Calu3 (cell line): ENCODE data around the gene RPL22. TPM values are rescaled to one million over a fixed set of nuclear protein-coding genes. Genes with fewer than 3 reads are reported as not detected.

ENCODE experiments used
- BruUV-seq: library from RNA; stranded (reverse); fragments of 400-500 nt; replicated peaks from 2 replicates; lab custom pipeline; 2021; lab: Mats Ljungman, UMichigan
- CTCF ChIA-PET: fragments of 300-600 bp; sonication (Branson Sonifier 250); formaldehyde crosslinking; loops from one replicate; lab custom pipeline; 2022; ENCODE audit warnings: antibody characterized with exemption; lab: Charles Lee
- DNase-seq: peaks from one replicate; pipeline ENCODE4 v3.0.0; 2022
- H3K27ac Mint-ChIP-seq: one replicate; pipeline ENCODE4 v1.8.0; 2022; ENCODE audit warnings: mixed read lengths; ENCODE audit not compliant: unreplicated experiment
- H3K27me3 Mint-ChIP-seq: one replicate; pipeline ENCODE4 v1.8.0; 2022; ENCODE audit warnings: mixed read lengths; ENCODE audit not compliant: unreplicated experiment
- H3K36me3 Mint-ChIP-seq: one replicate; pipeline ENCODE4 v1.8.0; 2022; ENCODE audit warnings: mild to moderate bottlenecking, moderate library complexity, mixed read lengths; ENCODE audit not compliant: insufficient read depth, unreplicated experiment
- H3K4me1 Mint-ChIP-seq: one replicate; pipeline ENCODE4 v1.8.0; 2022; ENCODE audit warnings: mild to moderate bottlenecking, low read depth, mixed read lengths; ENCODE audit not compliant: unreplicated experiment
- H3K4me3 Mint-ChIP-seq: one replicate; pipeline ENCODE4 v1.8.0; 2022; ENCODE audit warnings: mild to moderate bottlenecking, low read depth, moderate library complexity, mixed read lengths; ENCODE audit not compliant: unreplicated experiment
- H3K9me3 Mint-ChIP-seq: one replicate; pipeline ENCODE4 v1.8.0; 2022; ENCODE audit warnings: low read depth, mixed read lengths; ENCODE audit not compliant: unreplicated experiment
- intact Hi-C: fragments of 100-400 bp; cut with micrococcal nuclease; formaldehyde crosslinking; loops from one replicate; pipeline ENCODE4 v1.10.0; 2022; ENCODE audit not compliant: unreplicated experiment
- total RNA-seq: library from RNA; stranded (reverse); gene quantifications from 2 replicates; pipeline ENCODE4 v1.2.3, GENCODE V29; 2022
- TF ChIP-seq, protein P1 (sequence below): fragments of 200-600 bp; IDR thresholded peaks from one replicate; pipeline ENCODE4 v1.8.0; 2022; ENCODE audit warnings: antibody characterized with exemption; ENCODE audit not compliant: unreplicated experiment

The RPL22 gene
- total RNA-seq, 1 experiment from 2014 or later: 259 TPM

DNA sequence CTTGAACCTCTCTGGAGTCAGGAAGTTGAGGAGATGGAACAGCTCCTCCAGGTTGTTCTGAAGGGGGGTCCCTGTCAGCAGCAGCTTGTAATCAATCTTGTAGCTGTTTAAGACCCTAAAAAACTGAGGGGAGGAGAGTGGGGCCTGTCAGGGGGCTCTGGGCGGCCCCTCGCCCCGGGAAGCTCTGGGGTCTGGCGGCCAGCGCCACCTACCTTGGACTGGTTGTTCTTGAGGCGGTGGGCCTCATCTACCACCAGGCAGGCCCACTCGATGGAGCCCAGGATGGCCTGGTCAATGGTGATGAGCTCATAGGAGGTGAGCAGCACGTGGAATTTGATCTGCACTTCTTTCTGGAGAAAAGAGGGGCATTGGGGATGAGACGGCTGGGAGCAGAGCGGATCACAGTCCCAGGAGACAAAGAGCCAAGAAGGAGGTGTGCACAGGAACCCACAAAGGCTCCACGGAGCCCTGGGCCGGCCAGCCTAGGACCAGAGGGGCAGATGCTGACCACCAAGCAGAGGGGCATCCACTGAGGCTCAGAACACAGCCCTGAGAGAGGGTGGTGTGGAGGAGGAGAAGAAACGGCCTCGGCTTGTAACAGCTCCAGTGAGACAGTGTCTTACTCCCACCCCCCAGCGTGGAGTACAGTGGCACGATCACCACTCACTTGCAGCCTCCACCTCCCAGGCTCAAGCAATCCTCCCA is 62.7 kb downstream of the RPL22 start:
- H3K27me3 Mint-ChIP-seq: peaks cover 76% of the 10 kb centered on the region
- BruUV-seq: no TSS peak

More for the DNA sequence above, 62.7 kb downstream of the RPL22 start:
- intact Hi-C loops: no loop called here
- no peak for DNase-seq
- TF ChIP-seq, protein P1, sequence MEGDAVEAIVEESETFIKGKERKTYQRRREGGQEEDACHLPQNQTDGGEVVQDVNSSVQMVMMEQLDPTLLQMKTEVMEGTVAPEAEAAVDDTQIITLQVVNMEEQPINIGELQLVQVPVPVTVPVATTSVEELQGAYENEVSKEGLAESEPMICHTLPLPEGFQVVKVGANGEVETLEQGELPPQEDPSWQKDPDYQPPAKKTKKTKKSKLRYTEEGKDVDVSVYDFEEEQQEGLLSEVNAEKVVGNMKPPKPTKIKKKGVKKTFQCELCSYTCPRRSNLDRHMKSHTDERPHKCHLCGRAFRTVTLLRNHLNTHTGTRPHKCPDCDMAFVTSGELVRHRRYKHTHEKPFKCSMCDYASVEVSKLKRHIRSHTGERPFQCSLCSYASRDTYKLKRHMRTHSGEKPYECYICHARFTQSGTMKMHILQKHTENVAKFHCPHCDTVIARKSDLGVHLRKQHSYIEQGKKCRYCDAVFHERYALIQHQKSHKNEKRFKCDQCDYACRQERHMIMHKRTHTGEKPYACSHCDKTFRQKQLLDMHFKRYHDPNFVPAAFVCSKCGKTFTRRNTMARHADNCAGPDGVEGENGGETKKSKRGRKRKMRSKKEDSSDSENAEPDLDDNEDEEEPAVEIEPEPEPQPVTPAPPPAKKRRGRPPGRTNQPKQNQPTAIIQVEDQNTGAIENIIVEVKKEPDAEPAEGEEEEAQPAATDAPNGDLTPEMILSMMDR: no peak
- Mint-ChIP-seq H3K9me3 (peaks cover 10% of the 10 kb centered on the region), H3K36me3 (no peaks in the 10 kb centered on the region), H3K4me3 (no peak overlapping the region), H3K4me1 (no peaks in the 10 kb centered on the region), H3K27ac (no peak overlapping the region)
- CTCF ChIA-PET: interaction anchor here (0.6 kb wide), 1 partner anchor 19 kb away, joined by 5 read pairs; no protein-coding TSS in a partner anchor

Other genes with a start within 250 kb of the RPL22 start
- 11.1 and 11.5 TPM in 2 replicates for gene NPHP4, start 207.2 kb downstream of the RPL22 start, total RNA-seq
- 3.6 and 4.7 TPM in 2 replicates for gene KCNAB2, start 153.7 kb downstream of the RPL22 start, total RNA-seq
- 0.27 and 0.28 TPM in 2 replicates for gene CHD5, start 19.3 kb downstream of the RPL22 start, total RNA-seq
- 146 and 160 TPM in 2 replicates for gene RNF207, start 6.5 kb upstream of the RPL22 start, total RNA-seq
- gene ICMT, start 36.4 kb upstream of the RPL22 start, total RNA-seq: 54.5 and 56.2 TPM in 2 replicates
- gene HES3, start 44.6 kb upstream of the RPL22 start, total RNA-seq: not detected in 2 replicates
- gene GPR153, start 61.5 kb upstream of the RPL22 start, total RNA-seq: 3.7 and 4.7 TPM in 2 replicates
- gene ACOT7, start 194.2 kb upstream of the RPL22 start, total RNA-seq: 32.1 and 36.2 TPM in 2 replicates
- gene HES2, start 220.3 kb upstream of the RPL22 start, total RNA-seq: not detected in 2 replicates
- 2.2 and 3.4 TPM in 2 replicates for gene ESPN, start 225.2 kb upstream of the RPL22 start, total RNA-seq